Adipose tissue (tissue), 3 donors: ENCODE measurements around the gene SCARB1. TPM values are rescaled to one million over a fixed set of nuclear protein-coding genes. Genes with fewer than 3 reads are reported as not detected.

Source experiments
- H3K27ac ChIP-seq: one replicate; pipeline ENCODE4 v1.5.1; 2013; ENCODE audit warnings: low read depth, low read length
- WGBS, 3 donors: extraction: QIAGEN DNeasy Blood & Tissue Kit; methylation state at CpG; one replicate each; pipeline ENCODE4 v1.1.7; 2013; 5-methylcytosine and 5-hydroxymethylcytosine counted together
- polyA plus RNA-seq, 3 donors: library from polyadenylated mRNA; stranded (reverse); fragments of 200-250 nt; gene quantifications; one replicate each; pipeline ENCODE4 v1.2.3, GENCODE V29; 2013
- donor health status: healthy with polysubstance abuse.
- donor health status: Bipolar disorder and iron deficiency.
- donor health status: healthy.

SCARB1 gene
- polyA plus RNA-seq, 3 donors = 10.1 to 54.9 (median 22.7) TPM

GRCh38 chr12:124852329-124852831, 11.3 kb downstream of the SCARB1 start:
- no peak overlapping the region for H3K27ac ChIP-seq

GRCh38 chr12:124851342-124851741, 12.3 kb downstream of the SCARB1 start:
- 94 to 96% (median 94%) methylated on average over 8 of the region's 8 CpGs for WGBS, 3 donors
- H3K27ac ChIP-seq = no peak overlapping the region

More at GRCh38 chr12:124852329-124852831, 11.3 kb downstream of the SCARB1 start:
- 24 to 70% (median 27%) methylated on average over 13 of the region's 13 CpGs for WGBS, 3 donors

- WGBS, 3 donors = 44 to 56% (median 44%) methylated on average over 8 of the region's 8 CpGs
Observed at GRCh38 chr12:124849382-124849781, 14.3 kb downstream of the SCARB1 start.

GRCh38 chr12:124848621-124849380, 14.9 kb downstream of the SCARB1 start:
- no peak overlapping the region for H3K27ac ChIP-seq
- WGBS, 3 donors = 90 to 94% (median 93%) methylated on average over 17 of the region's 17 CpGs

More at GRCh38 chr12:124849382-124849781, 14.3 kb downstream of the SCARB1 start:
- H3K27ac ChIP-seq = no peak overlapping the region

- H3K27ac ChIP-seq = no peak overlapping the region
- WGBS, 3 donors = 59 to 65% (median 62%) methylated on average over 12 of the region's 12 CpGs
Observed at GRCh38 chr12:124847113-124848074, 16.3 kb downstream of the SCARB1 start.

- no peak overlapping the region for H3K27ac ChIP-seq
- WGBS, 3 donors = 86 to 92% (median 89%) methylated on average over 37 of the region's 37 CpGs
Observed at GRCh38 chr12:124844411-124845397, 19.0 kb downstream of the SCARB1 start.

- H3K27ac ChIP-seq = no peak overlapping the region
- WGBS, 3 donors = 58 to 84% (median 61%) methylated on average over 16 of the region's 16 CpGs
Observed at GRCh38 chr12:124842800-124843510, 20.7 kb downstream of the SCARB1 start.

- WGBS, 3 donors = 67 to 81% (median 79%) methylated on average over 14 of the region's 14 CpGs
- no peak overlapping the region for H3K27ac ChIP-seq
Observed at GRCh38 chr12:124842073-124842749, 21.5 kb downstream of the SCARB1 start.

- WGBS, 3 donors = 90 to 94% (median 92%) methylated on average over 7 of the region's 7 CpGs
- H3K27ac ChIP-seq = no peak overlapping the region
Observed at GRCh38 chr12:124841558-124841945, 22.1 kb downstream of the SCARB1 start.

- 43 to 47% (median 47%) methylated on average over 16 of the region's 16 CpGs for WGBS, 3 donors
- H3K27ac ChIP-seq = no peak overlapping the region
Observed at GRCh38 chr12:124837958-124838803, 25.5 kb downstream of the SCARB1 start.

- 83 to 85% (median 85%) methylated on average over 4 of the region's 4 CpGs for WGBS, 3 donors
- no peak overlapping the region for H3K27ac ChIP-seq
Observed at GRCh38 chr12:124837249-124837897, 26.3 kb downstream of the SCARB1 start.

GRCh38 chr12:124836759-124837158, 26.9 kb downstream of the SCARB1 start:
- no peak overlapping the region for H3K27ac ChIP-seq
- 79 to 90% (median 85%) methylated on average over 6 of the region's 6 CpGs for WGBS, 3 donors

- H3K27ac ChIP-seq = no peak overlapping the region
- 81 to 89% (median 81%) methylated on average over 17 of the region's 17 CpGs for WGBS, 3 donors
Observed at GRCh38 chr12:124835656-124836410, 27.8 kb downstream of the SCARB1 start.

GRCh38 chr12:124834822-124835221, 28.8 kb downstream of the SCARB1 start:
- 89 to 94% (median 90%) methylated on average over 9 of the region's 9 CpGs for WGBS, 3 donors

GRCh38 chr12:124833693-124834122, 30.0 kb downstream of the SCARB1 start:
- WGBS, 3 donors = 44 to 64% (median 56%) methylated on average over 18 of the region's 18 CpGs
- H3K27ac ChIP-seq = no peak overlapping the region

More at GRCh38 chr12:124834822-124835221, 28.8 kb downstream of the SCARB1 start:
- H3K27ac ChIP-seq = no peak overlapping the region
